Glutamatergic neuron (in vitro differentiated cells): ENCODE data around the gene SINHCAF. TPM values are rescaled to one million over a fixed set of nuclear protein-coding genes. Genes with fewer than 3 reads are reported as not detected.
A peak's percentile ranks its signal among the peaks of the same experiment; 100 is the strongest.

Source experiments
- DNase-seq: peaks from one replicate; pipeline ENCODE4 v3.0.0; 2022
- H3K27ac Mint-ChIP-seq: one replicate; pipeline ENCODE4 v1.8.0; 2020; ENCODE audit warnings: mild to moderate bottlenecking, mixed read lengths, inconsistent platforms; ENCODE audit not compliant: unreplicated experiment
- H3K27me3 Mint-ChIP-seq: one replicate; pipeline ENCODE4 v1.8.0; 2020; ENCODE audit warnings: mild to moderate bottlenecking, moderate library complexity, mixed read lengths, inconsistent platforms; ENCODE audit not compliant: unreplicated experiment
- H3K36me3 Mint-ChIP-seq: one replicate; pipeline ENCODE4 v1.8.0; 2020; ENCODE audit warnings: mild to moderate bottlenecking, mixed read lengths, inconsistent platforms; ENCODE audit not compliant: unreplicated experiment
- H3K4me1 Mint-ChIP-seq: one replicate; pipeline ENCODE4 v1.8.0; 2020; ENCODE audit warnings: mild to moderate bottlenecking, low read depth, mixed read lengths, inconsistent platforms; ENCODE audit not compliant: unreplicated experiment
- H3K4me3 Mint-ChIP-seq: one replicate; pipeline ENCODE4 v1.8.0; 2020; ENCODE audit warnings: mild to moderate bottlenecking, mixed read lengths, inconsistent platforms; ENCODE audit not compliant: unreplicated experiment
- H3K9me3 Mint-ChIP-seq: one replicate; pipeline ENCODE4 v1.8.0; 2020; ENCODE audit warnings: mild to moderate bottlenecking, moderate library complexity, mixed read lengths, inconsistent platforms; ENCODE audit not compliant: unreplicated experiment
- total RNA-seq: library from RNA; stranded (reverse); fragmentation: NEBNext Ultra II Directional; extraction: Animal tissue kit (Norgen Biotek cat#: 25700); gene quantifications from one replicate; pipeline ENCODE4 v1.2.1, GENCODE V29; 2021; ENCODE audit not compliant: unreplicated experiment
- TF ChIP-seq, protein P1 (sequence below): fragments of 200-600 bp; sonication (generic); IDR thresholded peaks from one replicate; pipeline ENCODE4 v1.5.0; 2021; ENCODE audit not compliant: partially characterized antibody, unreplicated experiment

The SINHCAF gene
- total RNA-seq, 1 donor from 2014 or later, result 149 TPM

GRCh38 chr12:31321186-31321896 lies 4.6 kb downstream of the SINHCAF start:
- Mint-ChIP-seq H3K36me3 (no peaks in the 10 kb centered on the region), H3K27me3 (peaks cover 8% of the 10 kb centered on the region), H3K4me1 (peaks cover 45% of the 10 kb centered on the region), H3K9me3 (peaks cover 11% of the 10 kb centered on the region), H3K27ac (no peak overlapping the region), H3K4me3 (peak overlapping the region; percentile 95)
- no peak for DNase-seq
- TF ChIP-seq, protein P1, sequence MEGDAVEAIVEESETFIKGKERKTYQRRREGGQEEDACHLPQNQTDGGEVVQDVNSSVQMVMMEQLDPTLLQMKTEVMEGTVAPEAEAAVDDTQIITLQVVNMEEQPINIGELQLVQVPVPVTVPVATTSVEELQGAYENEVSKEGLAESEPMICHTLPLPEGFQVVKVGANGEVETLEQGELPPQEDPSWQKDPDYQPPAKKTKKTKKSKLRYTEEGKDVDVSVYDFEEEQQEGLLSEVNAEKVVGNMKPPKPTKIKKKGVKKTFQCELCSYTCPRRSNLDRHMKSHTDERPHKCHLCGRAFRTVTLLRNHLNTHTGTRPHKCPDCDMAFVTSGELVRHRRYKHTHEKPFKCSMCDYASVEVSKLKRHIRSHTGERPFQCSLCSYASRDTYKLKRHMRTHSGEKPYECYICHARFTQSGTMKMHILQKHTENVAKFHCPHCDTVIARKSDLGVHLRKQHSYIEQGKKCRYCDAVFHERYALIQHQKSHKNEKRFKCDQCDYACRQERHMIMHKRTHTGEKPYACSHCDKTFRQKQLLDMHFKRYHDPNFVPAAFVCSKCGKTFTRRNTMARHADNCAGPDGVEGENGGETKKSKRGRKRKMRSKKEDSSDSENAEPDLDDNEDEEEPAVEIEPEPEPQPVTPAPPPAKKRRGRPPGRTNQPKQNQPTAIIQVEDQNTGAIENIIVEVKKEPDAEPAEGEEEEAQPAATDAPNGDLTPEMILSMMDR, result no peak

- H3K9me3 Mint-ChIP-seq, result peaks cover 6% of the 10 kb centered on the region
- no peak overlapping the region for H3K4me3 Mint-ChIP-seq
- H3K4me1 Mint-ChIP-seq, result peaks cover 45% of the 10 kb centered on the region
- no peak for DNase-seq
- no peak overlapping the region for H3K27ac Mint-ChIP-seq
- TF ChIP-seq, protein P1, result no peak
- H3K36me3 Mint-ChIP-seq, result no peaks in the 10 kb centered on the region
- H3K27me3 Mint-ChIP-seq, result peaks cover 2% of the 10 kb centered on the region
Measured at GRCh38 chr12:31318657-31319269, 7.2 kb downstream of the SINHCAF start.

DNA sequence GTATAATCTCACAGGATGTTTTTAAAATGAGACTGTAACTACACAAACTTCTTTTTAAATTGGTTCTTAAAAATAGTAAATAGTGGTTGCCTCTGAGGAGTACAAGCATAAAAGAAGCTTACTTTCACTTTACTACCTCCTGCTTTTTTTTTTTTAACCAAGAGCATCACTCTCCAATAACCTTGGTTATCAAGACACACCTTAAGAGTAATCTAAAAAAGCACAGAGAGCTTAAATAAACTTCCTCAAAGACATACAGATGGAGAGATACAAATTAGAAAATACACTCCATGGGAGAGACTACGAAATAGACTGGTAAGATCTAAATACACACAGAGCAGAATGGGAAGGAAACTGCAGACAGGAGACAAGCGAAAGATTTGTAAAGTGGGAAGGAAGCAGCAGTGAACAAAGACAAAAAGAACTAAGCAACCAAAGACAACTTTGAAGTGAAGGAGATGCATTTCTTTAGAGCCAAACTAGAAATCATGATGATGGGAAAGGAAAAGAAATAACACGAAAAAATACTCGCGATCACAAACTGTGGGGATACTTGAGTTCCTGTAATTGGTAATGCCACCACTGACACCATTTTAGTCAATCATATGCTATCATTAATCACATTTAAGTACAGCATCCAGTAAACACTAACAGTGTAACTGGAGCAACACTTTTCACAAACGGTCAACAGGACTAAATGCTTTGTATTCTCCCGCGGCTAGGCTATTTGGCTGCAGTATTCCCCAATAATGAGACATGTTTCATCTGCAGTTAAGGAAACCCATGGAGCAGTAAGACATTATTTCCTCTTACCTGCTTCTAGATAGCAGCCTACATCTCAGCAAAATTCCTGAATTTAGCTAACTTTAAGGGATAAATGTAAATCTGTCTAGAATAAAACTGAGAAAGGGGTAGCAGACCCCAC lies 8.2 kb downstream of the SINHCAF start:
- no peaks in the 10 kb centered on the region for H3K9me3 Mint-ChIP-seq
- H3K36me3 Mint-ChIP-seq, result no peaks in the 10 kb centered on the region
- H3K4me3 Mint-ChIP-seq, result peak overlapping the region; percentile 27
- TF ChIP-seq, protein P1, result no peak
- no peak for DNase-seq
- H3K27me3 Mint-ChIP-seq, result no peaks in the 10 kb centered on the region
- H3K4me1 Mint-ChIP-seq, result peaks cover 42% of the 10 kb centered on the region
- no peak overlapping the region for H3K27ac Mint-ChIP-seq

- Mint-ChIP-seq H3K27me3 (no peaks in the 10 kb centered on the region), H3K9me3 (no peaks in the 10 kb centered on the region), H3K4me1 (peaks cover 35% of the 10 kb centered on the region), H3K4me3 (no peak overlapping the region), H3K36me3 (no peaks in the 10 kb centered on the region), H3K27ac (no peak overlapping the region)
- TF ChIP-seq, protein P1, result no peak
- DNase-seq, result no peak
Measured at GRCh38 chr12:31316891-31317290, 9.1 kb downstream of the SINHCAF start.
